SU-DHL-6 (cell line): Measurements from ENCODE around the gene EBPL.

ENCODE experiments used
- CTCF ChIP-seq: fragments of 200-600 bp; sonication (generic); IDR thresholded peaks from one replicate; pipeline ENCODE4 v1.5.1; 2017; ENCODE audit warnings: antibody characterized with exemption, mild to moderate bottlenecking, low read length, moderate library complexity; ENCODE audit not compliant: insufficient read depth, poor library complexity, severe bottlenecking
- EZH2phosphoT487 ChIP-seq: fragments of 200-600 bp; sonication (generic), shearing (Covaris generic); conservative IDR thresholded peaks from 2 replicates; pipeline ENCODE4 v1.6.1; 2018; ENCODE audit warnings: mild to moderate bottlenecking, antibody characterized with exemption, low read length, moderate library complexity, mixed read lengths

GRCh38 chr13:49651570-49652354 is 39.5 kb downstream of the EBPL start:
- no peak for TF ChIP-seq CTCF
- TF ChIP-seq EZH2phosphoT487 = no peak
